Right hindlimb (tissue), 1 donor: ENCODE data around the gene PYROXD2.

Experiments used
- DNase-seq: peaks from one replicate; pipeline ENCODE4 v3.0.0-alpha.2; 2018

Gene PYROXD2

DNA sequence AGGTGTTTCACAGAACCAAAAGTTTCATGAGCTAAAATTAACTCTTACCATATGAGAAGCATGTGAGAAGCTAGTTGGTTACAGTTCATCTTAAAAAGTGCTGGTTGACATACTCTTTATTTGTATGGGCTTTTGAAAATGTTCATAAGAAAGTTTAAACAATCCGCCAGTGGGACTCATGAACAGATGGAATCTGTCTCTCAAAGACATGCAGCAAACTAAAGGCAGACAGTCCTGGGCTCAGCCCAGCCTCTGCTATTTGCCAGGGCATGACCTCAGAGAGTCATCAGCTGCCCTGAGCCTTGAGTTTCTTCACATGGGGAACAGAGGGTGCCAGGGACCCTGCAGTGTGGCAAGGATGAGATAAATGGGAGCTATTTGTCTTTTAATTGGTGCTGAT, 3.2 kb downstream of the PYROXD2 start:
- no peak for DNase-seq

DNA sequence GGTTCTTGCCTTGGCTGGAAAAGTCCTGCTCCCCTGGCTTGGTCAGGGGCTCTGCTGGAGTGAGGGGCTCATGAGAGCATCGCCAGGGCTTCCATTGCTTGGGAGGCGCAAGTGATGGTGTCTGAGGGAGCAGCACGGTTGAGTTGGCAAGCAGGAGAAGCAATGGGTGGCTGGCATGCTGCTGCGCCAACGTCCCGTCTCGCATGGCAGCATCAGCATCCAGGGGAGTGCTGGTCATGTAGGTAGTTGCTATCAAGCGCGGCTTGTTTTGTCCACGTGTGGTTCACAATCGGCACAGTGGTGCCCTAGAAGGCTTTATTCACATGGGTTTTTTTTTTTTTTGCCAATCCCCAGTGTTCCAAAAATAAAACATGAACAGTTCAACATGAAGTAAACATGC, 3.8 kb downstream of the PYROXD2 start:
- DNase-seq: no peak

DNA sequence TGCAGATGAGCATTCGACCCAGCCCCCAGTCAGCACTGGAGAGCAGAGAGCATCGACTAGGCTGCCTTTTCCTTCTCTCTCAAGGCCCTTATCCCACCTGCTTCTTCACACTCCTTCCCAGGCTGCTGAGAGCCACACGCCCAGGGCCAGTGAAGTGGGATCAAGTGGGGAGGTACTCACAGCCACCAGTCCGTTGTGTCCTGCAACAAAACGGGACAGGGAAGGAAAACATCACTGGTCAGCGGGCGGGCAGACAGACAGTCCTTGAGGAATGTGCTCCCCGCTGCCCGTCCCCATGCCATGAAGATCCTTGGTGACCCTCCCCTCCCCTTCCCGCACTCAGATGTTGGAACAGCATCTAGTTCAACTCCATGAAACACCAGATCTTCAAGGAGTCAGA, 4.2 kb downstream of the PYROXD2 start:
- no peak for DNase-seq

DNA sequence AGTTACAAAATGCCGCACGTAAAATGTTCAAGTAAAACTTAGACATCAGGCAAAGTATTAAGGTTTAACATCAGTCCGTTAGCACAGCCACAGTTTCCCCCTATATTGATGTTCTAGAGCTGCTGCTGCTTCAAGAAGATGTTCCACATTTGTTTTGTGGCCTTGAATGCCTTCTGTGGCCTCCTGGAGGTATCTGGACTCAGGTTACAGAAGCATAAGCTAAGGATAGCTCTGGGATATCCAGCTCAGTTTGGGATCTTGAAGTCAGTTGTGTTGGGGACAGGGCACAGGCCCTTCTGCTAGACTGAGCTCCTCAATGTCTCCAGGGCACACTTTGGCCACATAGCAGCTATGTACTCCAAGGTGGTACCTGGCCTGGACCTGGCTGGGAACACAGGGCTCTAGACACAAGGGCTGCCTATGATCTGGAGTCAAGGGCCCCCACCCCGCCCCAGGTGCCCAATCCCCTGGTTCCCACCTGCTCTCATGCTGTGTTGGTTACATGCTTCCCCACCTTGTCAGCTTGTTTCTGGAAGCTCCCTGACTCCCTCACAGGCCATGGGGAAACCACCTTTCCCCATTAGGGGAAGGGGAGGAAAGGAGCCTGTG, 4.7 kb downstream of the PYROXD2 start:
- DNase-seq: no peak

DNA sequence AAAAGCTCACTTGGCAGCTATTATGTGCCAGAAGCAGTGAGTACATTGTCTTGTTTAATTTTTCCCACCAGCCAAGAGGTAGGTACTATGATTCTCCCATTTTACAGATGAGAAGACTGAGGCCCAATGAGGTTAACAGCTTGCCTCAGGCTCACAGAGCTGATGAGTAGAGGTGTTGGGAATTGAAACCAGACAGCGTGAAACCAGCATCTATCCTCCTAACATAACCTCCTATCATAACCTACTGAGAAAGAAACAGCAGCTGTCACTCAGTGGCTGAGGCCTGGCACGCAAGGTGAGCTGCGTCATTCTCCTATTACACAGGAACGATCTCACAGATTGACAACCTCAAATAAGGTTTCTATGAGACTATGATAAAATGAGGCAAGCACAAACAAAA, 6.2 kb downstream of the PYROXD2 start:
- DNase-seq: no peak

DNA sequence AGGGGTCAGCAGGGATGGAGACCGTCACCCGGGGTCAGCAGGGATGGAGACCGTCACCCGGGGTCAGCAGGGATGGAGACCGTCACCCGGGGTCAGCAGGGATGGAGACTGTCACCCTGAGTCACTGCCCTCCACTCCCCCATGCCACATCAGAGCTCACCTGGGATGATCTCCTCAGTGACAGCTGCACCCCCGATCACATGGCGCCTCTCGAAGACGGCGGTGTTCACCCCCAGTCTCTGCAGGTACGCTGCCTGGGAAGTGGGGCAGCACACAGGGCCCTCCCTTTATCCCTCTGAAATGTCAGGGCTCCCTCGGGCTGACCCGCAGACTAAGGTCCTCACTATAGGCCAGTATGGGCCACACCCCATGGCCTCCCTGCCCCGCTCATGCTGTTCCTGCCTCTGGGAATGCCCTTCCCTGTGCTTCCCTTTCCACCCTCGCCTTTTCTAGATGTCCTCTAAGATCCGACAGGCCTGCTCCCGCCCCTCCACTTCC, 7.2 kb downstream of the PYROXD2 start:
- DNase-seq: no peak

DNA sequence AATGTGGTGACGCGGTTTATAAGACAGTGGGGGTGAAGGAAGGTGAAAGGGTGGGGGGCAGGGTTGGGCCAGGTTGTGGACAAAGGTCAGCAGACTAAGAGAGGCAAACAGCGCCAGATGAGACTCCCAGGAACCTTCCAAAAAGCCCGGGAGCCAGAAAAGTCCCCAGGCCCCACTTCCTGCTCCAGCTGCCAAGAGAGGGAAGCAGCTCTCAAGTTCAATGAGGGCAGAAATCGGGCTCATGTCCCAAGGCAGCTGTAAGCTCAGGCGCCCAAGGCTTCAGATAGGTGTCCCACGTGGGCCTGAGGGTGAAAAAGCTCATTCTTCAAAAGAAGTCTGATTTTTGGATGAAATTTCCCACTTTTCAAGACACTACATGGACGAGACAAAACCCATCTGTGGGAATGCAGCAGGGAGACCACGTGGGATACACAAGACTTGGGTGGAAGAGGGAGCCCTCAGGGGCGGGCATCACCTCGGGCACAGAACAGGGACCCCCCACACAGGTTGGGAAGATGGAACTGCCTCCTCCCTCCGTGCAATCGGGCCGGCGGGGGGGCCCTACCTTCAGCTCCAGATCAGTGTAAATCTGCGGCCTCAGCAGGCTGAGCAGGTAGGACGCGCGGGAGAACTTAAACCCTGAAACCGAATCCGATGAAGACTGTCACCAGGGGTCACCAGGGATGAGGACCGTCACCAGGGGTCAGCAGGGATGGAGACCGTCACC, 7.8 kb downstream of the PYROXD2 start:
- DNase-seq: no peak

DNA sequence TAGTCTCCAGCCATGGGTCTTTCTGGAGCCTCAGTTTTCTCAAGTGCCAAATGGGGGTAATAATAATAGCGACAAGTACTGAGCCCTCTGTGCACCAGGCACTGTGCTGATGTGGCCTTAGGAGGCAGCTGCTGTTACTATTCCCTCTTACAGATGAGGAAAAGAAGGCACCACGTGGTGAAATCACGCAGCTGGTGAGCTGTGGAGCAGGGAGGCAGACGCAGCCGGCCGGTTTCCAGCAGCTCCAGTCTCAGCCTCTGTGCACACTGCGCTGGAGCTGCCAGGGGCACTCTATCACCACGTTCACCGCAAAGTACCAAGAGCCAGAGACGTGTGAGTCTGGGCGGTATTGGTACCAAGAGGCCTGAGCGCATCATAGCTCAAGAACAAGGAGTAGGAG, 9.6 kb downstream of the PYROXD2 start:
- DNase-seq: no peak

DNA sequence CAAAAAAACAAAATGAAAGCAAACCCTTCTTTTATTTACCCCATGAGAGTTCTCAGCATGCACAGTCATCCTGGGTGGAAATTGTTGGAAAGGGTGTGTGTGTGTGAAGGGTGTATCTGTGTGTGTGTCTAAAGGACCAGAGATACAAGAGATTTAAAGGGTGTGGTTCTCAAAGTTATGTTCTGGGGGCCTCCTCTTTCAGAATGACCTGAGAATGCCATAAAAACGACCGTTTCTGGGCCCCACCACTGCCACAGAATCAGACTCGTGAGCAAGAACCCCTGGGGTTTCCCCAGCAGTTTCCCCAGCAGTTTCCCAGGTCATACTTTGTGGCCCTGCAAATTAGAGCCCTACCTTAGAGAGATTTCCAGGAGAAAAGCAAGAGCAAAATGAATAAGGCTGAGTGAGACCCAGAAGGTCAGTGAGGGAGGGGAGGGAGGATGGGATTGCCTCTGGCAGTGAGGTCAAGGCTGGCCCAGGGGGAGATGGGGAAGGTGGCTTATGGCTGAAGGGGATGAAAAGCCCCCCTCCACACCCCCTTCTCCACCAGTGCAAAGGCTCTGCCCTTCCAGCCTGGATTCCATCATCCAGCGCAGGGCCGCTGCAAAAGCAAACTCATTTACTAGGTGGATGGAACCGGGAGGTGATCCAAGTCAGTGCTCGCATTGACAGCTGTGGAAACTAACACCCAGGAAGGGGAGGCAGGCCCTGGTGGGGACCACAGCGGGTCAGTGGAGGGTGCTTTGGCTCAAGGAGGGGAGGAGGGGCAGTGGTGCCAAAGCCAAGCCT, 10.2 kb downstream of the PYROXD2 start:
- DNase-seq: no peak

DNA sequence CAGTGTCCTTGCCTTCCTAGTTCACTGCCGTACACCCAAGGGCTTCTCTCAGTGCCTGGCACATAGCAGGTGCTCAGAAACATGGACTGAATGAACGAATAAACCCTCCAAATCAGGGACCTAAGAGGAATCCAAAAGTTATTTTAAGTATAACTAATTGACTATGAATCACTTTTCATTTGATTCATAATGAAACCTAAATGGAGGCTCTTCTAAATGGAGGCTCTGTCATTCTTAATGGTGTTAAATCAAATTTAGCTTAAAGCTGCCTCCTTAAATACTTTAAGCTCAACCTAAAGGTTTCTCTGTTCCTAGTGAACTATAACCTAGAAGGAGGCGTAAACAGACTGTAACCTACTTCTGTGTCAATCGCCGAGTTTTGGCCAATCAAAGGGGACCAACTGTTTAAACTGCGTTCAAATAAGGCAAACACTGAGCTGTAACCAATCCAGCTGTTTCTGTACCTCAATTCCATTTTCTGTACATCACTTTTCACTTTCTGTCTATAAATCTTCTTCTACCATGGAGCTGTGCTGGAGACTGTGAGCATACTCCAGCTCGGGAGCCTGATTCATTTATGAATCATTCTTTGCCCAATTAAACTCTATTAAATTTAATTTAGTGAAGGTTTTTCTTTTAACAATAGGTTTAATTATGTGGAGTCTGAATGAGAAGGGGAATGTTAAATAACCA, 11.0 kb downstream of the PYROXD2 start:
- no peak for DNase-seq

DNA sequence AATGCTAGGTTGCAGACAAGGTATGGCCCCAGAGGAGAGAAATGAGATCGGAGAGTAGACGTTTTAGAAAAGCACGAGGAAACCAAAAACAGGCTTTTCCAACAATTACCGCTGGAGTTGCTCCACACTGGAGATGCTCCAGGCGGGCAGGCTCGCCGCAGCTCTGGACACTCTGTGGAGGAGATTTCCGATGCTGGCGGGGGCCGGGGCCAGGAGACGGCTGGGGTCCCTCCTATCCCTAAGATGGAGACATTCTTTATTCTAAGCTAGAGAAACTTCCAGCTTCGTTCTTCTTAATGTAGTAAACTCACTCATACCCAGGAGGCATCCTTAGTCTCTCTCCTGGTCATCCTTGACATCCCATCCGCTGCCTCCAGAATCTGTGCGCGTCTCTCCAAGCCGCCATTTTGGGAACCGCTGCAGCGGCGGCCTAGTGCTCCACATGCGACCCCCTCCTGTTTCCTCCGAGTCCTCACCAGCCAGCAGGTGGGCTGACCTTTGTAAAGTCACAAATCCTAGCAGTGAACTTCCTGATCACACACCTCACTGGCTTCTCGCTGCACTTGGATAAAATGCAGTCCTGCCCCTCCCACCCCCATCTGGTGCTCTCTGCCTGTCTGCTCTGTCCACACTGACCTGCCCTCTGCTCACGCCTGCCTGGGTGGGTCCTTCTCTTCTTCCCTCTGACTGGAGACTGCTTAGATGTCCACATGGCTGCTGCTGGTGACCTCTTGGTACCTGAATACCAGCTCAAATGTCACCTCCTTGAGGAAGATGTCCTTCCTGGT, 11.9 kb downstream of the PYROXD2 start:
- no peak for DNase-seq

DNA sequence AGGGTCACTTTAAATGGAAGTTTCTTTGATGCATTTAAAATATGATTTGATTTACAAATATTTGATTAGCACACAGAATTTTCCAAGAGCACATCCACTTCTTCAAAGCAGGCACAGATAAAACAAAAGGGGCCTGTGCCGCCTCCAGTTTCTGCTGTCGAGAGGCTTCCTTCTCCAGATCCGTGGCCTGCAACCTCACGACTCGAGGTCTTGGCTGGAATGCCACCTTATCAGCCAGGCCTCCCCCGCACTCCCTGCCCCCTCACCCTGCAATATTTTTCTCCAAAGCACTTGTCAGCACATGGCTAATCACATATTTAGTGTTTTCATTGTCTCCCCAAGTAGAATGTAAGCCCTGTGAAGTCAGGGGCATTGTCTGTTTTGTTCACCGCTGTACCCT, 12.5 kb downstream of the PYROXD2 start:
- no peak for DNase-seq

DNA sequence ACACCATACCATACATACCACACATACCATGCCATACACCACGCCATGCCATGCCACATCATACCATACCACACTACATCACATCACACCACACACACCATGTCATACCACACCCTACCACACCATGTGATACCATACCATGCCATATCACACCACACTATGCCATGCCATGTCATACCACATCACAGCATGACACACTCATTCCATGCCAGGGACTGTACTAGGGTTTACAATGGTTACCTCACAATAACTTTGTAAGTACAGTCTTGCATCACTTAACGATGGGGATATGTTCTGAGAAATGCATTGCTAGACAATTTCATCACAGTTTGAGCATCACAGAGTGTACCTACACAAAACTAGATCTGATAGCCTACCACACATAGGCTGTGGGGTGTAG, 14.5 kb downstream of the PYROXD2 start:
- no peak for DNase-seq

DNA sequence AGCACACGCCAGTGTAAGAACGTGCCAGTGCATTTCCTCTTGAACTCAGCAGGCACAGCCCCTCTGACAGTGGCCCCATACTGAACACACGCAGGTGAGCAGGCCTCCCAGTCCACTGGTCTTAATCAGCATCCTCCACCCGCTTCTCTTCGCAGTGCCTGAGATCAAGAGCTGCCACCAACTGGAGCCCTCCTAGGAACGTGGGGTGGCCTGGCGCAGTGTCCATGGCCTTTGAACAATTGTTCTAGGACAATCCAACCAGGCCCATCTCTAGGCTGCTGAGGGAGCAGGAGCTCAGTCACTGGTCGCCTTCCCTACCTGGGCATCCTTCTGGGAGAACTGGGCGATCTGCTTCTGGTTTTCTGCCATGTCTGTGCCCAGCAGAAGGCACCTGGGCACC, 15.2 kb downstream of the PYROXD2 start:
- no peak for DNase-seq

DNA sequence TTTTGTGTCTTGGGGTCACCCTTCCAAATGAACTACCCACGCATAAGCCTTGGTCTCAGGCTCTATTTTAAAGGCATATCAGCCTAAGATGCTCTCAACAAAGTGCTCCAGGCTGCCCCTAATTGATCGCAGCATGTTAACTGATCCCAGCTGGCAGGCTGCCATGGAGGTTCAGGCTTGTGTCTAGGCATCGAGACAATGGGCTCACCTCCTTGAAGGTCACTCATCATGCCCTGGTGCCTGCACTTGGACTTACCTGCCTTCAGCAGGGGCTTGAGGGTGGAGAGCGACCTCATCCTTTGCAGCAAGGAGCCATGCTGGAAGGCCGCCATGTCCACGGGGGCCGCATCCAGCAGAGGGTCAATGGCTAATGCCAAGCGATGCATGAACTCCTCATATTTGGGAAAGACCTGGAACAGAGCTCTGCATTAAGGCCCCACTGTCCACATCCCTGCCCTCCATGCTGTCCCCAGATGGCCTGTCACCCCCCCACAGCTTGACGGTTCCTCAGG, 17.8 kb downstream of the PYROXD2 start:
- DNase-seq: no peak

DNA sequence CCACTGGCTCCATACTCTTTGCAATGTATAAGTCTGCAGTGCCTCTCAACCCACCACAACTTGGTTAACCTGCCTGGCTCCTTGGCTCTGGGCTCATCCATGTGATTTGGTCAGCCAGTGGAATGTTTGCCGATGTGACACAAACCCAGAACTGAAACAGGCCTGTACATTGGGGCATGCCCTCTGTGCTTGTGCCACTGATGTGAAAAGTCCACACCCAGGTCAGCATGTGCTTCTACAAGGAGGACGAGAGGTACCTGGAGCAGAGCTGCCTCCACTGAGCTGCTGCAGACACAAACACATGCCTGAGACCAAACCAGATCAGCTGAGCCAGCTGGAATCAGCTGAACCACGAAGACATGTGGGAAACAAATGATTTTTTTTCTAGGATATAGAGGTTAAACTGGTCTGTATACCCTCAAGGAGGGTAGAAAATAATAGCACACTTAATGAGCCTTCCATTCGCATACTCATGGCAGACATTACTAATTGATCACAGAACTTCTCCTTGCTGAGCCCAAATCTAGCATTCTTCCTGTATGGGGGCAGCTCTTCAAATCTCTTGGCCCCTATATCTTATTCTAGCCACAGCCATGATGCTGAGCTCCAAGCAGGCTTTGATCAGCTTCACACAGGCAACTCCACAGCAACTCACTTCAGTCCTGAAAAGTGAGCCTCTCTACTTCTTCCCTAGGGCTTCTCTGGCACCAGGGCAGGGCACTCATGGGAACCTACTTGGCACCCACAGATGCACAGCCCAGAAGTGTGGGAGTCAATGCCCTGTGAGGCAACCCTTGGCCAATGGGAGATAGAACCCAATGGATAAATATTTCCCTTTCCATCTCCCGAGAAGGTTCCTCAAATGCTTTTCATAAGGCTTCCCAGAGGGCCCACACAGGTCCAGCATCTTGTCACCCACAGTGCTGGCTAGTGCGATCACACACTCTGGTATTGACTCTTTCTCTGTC, 18.6 kb downstream of the PYROXD2 start:
- DNase-seq: no peak

DNA sequence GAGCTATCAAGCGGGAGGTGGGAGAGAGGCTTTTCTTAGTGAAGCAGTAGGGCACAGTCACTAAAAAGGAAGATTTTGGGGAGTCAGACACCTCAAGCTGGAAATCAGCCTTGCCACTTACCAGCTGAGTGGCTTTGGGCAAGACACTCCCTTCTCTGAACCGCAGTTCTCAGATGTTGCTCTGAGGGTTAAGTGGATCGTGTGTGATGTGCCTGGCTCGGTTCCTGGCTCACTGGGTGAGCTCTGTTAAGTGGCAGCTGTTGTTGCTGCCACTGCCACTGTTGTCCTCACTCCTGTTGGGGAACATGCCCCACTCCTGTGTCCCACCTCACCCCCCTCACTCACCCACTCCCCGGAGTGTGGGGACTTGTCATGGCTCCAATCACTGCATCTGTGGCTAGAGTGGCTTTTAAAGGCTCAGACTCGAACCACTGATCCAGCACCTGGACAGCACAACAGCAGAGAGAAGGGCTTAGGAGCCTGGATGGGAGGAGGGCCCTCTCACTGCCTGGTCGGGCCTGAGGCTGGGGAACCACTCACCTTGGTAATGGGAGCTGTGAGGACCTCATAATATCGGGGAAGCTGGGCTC, 20.0 kb downstream of the PYROXD2 start:
- no peak for DNase-seq

DNA sequence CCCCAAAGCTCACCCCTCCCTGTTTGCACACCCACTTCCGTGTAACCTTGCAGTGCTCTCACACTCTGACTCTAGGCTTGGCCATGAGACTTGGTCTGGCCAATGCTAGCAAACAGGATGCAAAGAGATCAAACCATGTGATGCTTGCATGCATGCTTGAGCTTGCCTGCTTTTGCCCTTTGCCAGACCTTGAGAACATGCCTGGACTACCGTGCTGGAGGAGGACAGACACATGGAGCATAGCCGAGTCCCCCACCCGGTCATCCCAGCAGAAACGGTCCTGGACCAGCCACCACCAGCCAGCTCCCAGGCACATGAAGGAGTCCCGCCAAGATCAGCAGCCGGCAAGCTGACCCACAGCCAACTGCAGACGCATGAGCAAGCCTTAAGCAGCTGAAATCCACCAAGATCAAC, 23.4 kb downstream of the PYROXD2 start:
- DNase-seq: no peak

DNA sequence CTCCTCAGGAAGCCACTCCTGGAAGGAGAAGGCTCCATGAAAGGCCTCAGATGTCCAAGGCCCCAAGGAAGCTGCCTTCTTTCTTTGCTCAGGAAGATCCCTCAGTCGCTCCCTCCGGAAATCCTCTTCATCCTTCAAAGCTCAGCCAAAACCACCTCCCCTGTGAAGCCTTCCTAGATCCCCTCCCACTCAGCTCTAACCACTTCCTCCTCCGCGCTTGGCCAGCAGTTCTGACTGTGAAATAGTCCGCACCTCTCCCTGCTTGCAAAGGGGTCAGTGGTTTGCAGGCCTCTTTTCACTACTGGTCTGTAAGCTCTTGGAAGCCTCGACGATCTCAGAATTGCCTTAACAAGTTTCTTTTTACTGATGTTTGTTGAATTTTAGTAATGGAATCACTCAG, 23.9 kb downstream of the PYROXD2 start:
- DNase-seq: no peak

DNA sequence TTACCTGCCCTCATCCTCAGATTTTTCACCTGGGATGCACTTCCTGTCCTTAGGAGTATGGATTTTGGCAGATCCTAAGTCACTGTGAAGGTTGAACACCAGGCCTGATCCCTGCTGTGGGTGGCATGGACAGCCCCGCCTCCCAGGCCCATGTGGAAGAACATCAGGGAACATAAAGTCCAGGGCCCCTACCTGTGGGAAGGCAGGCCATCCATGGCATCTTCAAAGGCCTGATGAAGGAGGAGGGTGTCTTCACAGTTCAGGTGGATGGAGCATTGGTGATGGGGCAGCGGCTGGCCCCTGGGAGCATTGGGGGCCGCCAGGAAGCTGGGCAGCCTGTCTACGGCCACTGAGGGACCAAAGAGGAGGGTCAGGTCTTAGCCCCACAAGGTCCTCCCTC, 24.6 kb downstream of the PYROXD2 start:
- no peak for DNase-seq

DNA sequence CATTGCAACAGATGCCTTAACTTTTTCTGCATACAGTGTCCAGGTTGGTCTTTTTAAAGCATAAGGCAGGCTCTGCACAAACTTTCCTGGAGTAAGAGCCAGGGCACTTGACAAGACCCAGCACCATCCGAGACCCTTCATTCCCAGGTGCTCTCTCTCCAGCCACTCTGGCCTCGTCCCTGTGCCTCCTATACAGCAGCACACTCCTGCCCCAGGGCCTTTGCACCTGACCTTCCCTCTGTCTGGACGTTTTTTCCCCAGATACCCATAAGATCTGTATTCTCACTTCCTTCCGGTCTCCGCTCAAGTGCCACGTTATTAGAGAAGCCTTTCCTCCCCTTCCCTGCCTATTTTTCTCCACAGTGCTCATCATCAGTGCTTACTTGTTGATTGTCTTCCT, 25.6 kb downstream of the PYROXD2 start:
- no peak for DNase-seq
